Stomach smooth muscle (tissue), 2 donors: ENCODE data around the gene PAQR7.

Experiments
- H3K27ac ChIP-seq: one replicate; pipeline ENCODE4 v1.7.0; 2013; ENCODE audit warnings: mild to moderate bottlenecking, low read length, inconsistent platforms
- H3K27me3 ChIP-seq, 2 donors: one replicate each; pipeline ENCODE4 v1.7.0; 2013; ENCODE audit warnings: low read length in 2 of 2; ENCODE audit not compliant: insufficient read depth in 2 of 2, control insufficient read depth in 1 of 2
- H3K36me3 ChIP-seq, 2 donors: one replicate each; pipeline ENCODE4 v1.7.0; 2013; ENCODE audit warnings: low read length in 2 of 2; ENCODE audit not compliant: control insufficient read depth in 2 of 2, insufficient read depth in 2 of 2
- H3K4me1 ChIP-seq: one replicate; pipeline ENCODE4 v1.7.0; 2013; ENCODE audit warnings: low read length; ENCODE audit not compliant: control insufficient read depth, insufficient read depth
- H3K4me3 ChIP-seq, 2 donors: one replicate each; pipeline ENCODE4 v1.7.0; 2013; ENCODE audit warnings: low read length in 2 of 2
- H3K9ac ChIP-seq, 2 donors: one replicate each; pipeline ENCODE4 v1.7.0; 2013; ENCODE audit warnings: low read length in 2 of 2, mild to moderate bottlenecking in 1 of 2
- H3K9me3 ChIP-seq, 2 donors: one replicate each; pipeline ENCODE4 v1.7.0; 2013; ENCODE audit warnings: low read length in 2 of 2; ENCODE audit not compliant: control insufficient read depth in 2 of 2
- donor health status: healthy.
- donor health status: Pancreatic carcinoma.

Gene PAQR7

DNA sequence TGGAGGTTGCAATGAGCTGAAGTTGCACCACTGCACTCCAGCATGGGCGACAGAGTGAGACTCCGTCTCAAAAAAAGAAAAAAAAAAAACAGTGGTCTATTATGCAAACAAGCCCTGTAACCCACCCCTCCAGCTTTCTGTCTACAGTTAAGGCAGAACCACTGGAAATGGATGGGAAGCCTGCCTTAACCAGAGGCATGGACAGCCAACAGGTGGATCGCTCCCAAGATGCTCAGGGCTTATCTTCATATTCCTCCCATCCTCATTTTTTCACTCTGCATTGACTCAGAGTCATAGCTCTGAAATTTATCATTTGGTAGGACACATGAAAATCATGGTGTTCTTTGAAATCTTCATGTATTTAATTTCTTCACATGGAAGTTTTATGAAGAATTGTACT lies 47.0 kb downstream of the PAQR7 start:
- no peaks in the 10 kb centered on the region for H3K4me1 ChIP-seq
- no peak overlapping the region for H3K4me3 ChIP-seq
- no peak overlapping the region for H3K9ac ChIP-seq
- peaks cover 52 to 70% of the 10 kb centered on the region in 2 donors for H3K36me3 ChIP-seq
- no peaks in the 10 kb centered on the region for H3K9me3 ChIP-seq
- no peaks in the 10 kb centered on the region for H3K27me3 ChIP-seq
- no peak overlapping the region for H3K27ac ChIP-seq

DNA sequence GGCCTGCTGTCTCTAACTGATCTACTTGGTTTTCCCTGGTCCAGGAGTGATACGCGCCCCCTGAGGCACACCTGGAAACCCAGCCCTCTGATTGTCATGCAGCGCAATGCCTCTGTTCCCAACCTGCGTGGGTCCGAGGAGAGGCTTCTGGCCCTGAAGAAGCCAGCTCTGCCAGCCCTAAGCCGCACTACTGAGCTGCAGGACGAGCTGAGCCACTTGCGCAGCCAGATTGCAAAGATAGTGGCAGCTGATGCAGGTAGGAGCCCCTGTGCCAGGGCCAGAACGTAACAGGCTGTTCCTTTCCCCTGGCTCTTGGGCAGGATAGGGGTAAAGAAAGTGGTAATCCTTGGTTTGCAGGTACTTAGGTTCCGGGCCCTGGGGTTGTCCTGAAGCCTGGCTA lies 48.9 kb downstream of the PAQR7 start:
- no peaks in the 10 kb centered on the region for H3K9me3 ChIP-seq
- H3K9ac ChIP-seq, result no peak overlapping the region
- H3K4me1 ChIP-seq, result peaks cover 5% of the 10 kb centered on the region
- no peaks in the 10 kb centered on the region for H3K27me3 ChIP-seq
- peaks cover 41 to 54% of the 10 kb centered on the region in 2 donors for H3K36me3 ChIP-seq
- no peak overlapping the region for H3K4me3 ChIP-seq
- H3K27ac ChIP-seq, result no peak overlapping the region

GRCh38 chr1:25825605-25826004 lies 49.9 kb downstream of the PAQR7 start:
- H3K27me3 ChIP-seq, result no peaks in the 10 kb centered on the region
- H3K9me3 ChIP-seq, result no peaks in the 10 kb centered on the region
- H3K9ac ChIP-seq, result no peak overlapping the region
- H3K4me3 ChIP-seq, result no peak overlapping the region
- H3K4me1 ChIP-seq, result peaks cover 14% of the 10 kb centered on the region
- H3K27ac ChIP-seq, result no peak overlapping the region
- H3K36me3 ChIP-seq, result peaks cover 36 to 45% of the 10 kb centered on the region in 2 donors

- no peaks in the 10 kb centered on the region for H3K9me3 ChIP-seq
- H3K9ac ChIP-seq, result peak overlapping the region; percentile 85 to 90
- peak overlapping the region; percentile 83 to 93 for H3K4me3 ChIP-seq
- H3K36me3 ChIP-seq, result peaks cover 7 to 16% of the 10 kb centered on the region in 2 donors
- H3K27me3 ChIP-seq, result no peaks in the 10 kb centered on the region
- no peak overlapping the region for H3K27ac ChIP-seq
- peaks cover 28% of the 10 kb centered on the region for H3K4me1 ChIP-seq
Measured at GRCh38 chr1:25821630-25822091, 53.8 kb downstream of the PAQR7 start.

- no peaks in the 10 kb centered on the region for H3K27me3 ChIP-seq
- H3K9me3 ChIP-seq, result no peaks in the 10 kb centered on the region
- H3K36me3 ChIP-seq, result peaks cover 3 to 10% of the 10 kb centered on the region in 2 donors
- H3K27ac ChIP-seq, result no peak overlapping the region
- peak overlapping the region; percentile 85 to 90 for H3K9ac ChIP-seq
- H3K4me1 ChIP-seq, result peaks cover 31% of the 10 kb centered on the region
- H3K4me3 ChIP-seq, result peak overlapping the region; percentile 83 to 93
Measured at GRCh38 chr1:25821112-25821476, 54.4 kb downstream of the PAQR7 start.

GRCh38 chr1:25820247-25821111 lies 55.0 kb downstream of the PAQR7 start:
- peak overlapping the region; percentile 85 to 90 for H3K9ac ChIP-seq
- peak overlapping the region; percentile 83 to 93 for H3K4me3 ChIP-seq
- peaks cover 31% of the 10 kb centered on the region for H3K4me1 ChIP-seq
- H3K27ac ChIP-seq, result peak overlapping the region; percentile 80
- H3K36me3 ChIP-seq, result peaks cover 3 to 9% of the 10 kb centered on the region in 2 donors
- no peaks in the 10 kb centered on the region for H3K27me3 ChIP-seq
- H3K9me3 ChIP-seq, result no peaks in the 10 kb centered on the region

DNA sequence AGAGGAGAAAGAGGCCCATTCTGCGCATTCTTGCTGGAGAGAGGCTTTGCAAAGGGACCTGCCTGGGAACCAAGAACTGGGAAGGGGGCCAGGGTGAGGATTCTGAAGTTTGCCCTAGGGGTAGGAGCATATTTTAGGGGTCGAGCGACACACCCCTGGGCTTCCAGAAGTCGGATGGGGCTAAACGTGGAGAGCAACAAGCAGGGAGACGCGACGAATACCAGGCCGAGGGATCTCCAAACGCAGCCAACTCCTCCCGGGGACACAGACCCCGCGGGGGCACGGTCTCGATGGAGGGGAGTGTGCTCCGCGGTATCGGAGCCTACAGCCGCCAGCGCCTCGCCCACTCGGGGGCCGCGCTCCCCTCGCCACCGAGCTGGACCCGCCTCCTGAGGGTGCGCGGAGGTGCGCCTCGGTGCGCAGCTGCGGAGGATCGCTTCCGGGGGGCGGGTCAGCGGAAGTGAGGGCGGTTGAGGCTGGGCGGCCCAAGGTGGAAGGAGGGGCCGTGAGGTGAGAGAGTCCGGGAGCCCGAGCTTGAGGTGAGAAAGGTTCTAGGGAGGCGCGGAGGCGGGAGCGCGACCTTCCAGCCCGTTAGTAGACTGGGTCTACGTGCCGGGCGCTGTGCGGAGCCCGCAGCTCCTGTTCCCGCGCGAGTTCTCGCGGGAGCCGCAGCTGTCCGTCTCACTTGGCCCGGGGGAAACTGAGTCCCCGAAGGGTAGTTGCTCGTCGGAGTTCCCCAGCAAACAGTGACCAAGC lies 55.8 kb downstream of the PAQR7 start, which contains the start of gene MTFR1L:
Gene MTFR1L, plus strand, starts transcription at position 464 of the 756 bp plus-strand sequence. CDS start 3,151 bp downstream, outside the sequence.
- Histone ChIP-seq H3K9ac (peak within 1 kb of the TSS; percentile 85 to 90), H3K4me3 (peak within 1 kb of the TSS; percentile 83 to 93), H3K4me1 (peaks cover 31% of the 10 kb centered on the region)

DNA sequence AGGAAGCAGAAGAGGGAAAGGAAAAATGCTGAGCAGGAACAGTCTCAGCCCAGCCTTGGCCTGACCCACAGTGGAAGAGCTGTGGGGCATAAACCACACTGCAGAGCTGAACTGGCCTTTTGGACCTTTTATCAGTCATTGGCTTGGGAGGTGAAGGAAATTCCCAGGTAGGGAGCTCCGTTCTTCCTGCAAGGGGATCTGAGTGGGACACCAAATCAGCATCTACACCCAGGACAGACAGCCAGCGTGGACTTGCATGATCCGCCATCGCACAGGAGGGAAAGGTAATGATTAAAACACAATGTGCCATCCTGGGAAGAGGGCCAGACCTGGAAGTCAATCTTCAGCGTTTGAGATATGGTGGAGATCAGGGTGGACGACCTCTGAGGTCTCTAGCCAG lies 56.9 kb downstream of the PAQR7 start:
- H3K27me3 ChIP-seq, result no peaks in the 10 kb centered on the region
- H3K27ac ChIP-seq, result peak overlapping the region; percentile 80
- peaks cover 31% of the 10 kb centered on the region for H3K4me1 ChIP-seq
- peak overlapping the region; percentile 83 to 93 for H3K4me3 ChIP-seq
- peak overlapping the region; percentile 85 to 90 for H3K9ac ChIP-seq
- no peaks in the 10 kb centered on the region for H3K9me3 ChIP-seq
- peaks cover 10 to 20% of the 10 kb centered on the region in 2 donors for H3K36me3 ChIP-seq

More for the DNA sequence above, 55.8 kb downstream of the PAQR7 start, which contains the start of gene MTFR1L:
- Histone ChIP-seq H3K36me3 (peaks cover 3 to 12% of the 10 kb centered on the region in 2 donors), H3K27me3 (no peaks in the 10 kb centered on the region), H3K9me3 (no peaks in the 10 kb centered on the region), H3K27ac (peak within 1 kb of the TSS; percentile 80)

DNA sequence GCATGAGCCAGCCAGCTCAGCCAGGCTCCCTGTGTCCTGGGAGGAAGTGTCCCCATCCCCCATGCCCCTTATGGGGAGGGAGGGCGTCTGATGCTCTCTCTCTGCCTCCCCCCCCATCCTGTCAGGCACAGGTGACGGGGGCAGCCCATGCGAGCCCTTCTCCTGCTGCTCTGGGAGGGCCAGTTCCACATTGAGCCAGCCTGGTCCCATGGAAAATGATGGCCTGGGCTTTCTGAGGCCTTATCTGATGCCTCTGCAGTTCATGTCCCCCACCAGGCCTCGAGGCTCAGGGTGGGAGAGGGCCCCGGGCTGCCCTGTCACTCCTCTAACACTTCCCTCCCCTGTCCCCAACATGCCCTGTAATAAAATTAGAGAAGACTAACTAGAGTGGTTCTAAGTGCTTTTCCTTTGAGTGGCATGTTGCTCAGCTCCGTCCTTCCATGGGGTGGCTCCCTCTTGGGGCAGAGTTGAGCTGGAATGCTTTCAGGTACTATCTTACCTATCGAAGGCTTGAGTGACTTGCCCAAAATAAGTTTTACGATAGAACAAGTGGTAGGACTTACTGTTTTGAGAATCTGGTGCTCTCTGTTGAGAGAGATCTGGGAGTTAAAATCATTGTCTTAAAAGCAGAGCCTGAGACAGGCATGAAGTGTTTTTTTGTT lies 57.5 kb downstream of the PAQR7 start:
- Histone ChIP-seq H3K4me3 (no peak overlapping the region), H3K9me3 (no peaks in the 10 kb centered on the region), H3K27ac (no peak overlapping the region), H3K9ac (peak overlapping the region in 1 of 2 donors; percentile 21), H3K4me1 (peaks cover 31% of the 10 kb centered on the region), H3K36me3 (peaks cover 13 to 24% of the 10 kb centered on the region in 2 donors), H3K27me3 (no peaks in the 10 kb centered on the region)

- Histone ChIP-seq H3K4me3 (no peak overlapping the region), H3K4me1 (peaks cover 23% of the 10 kb centered on the region), H3K36me3 (peaks cover 21 to 34% of the 10 kb centered on the region in 2 donors), H3K27ac (no peak overlapping the region), H3K9ac (no peak overlapping the region), H3K27me3 (no peaks in the 10 kb centered on the region), H3K9me3 (no peaks in the 10 kb centered on the region)
Measured at GRCh38 chr1:25816112-25816718, 59.3 kb downstream of the PAQR7 start.
